Umbilical cord (tissue), 2 donors: Measurements from ENCODE around the gene ALKBH1. TPM values are rescaled to one million over a fixed set of nuclear protein-coding genes. Genes with fewer than 3 reads are reported as not detected.
"Not testable (repeated sequence)": the region's sequence is repeated elsewhere in the genome, so short reads cannot be mapped to it uniquely, and the experiment has no call there.

Experiments used
- DNase-seq: peaks from one replicate; pipeline ENCODE4 v3.0.0-alpha.2; 2015; ENCODE audit warnings: low spot score
- total RNA-seq: library from RNA; depleted of rRNA; stranded (reverse); fragments of >200 nt; gene quantifications from one replicate; pipeline ENCODE4 v1.2.3, GENCODE V29; 2014; ENCODE audit warnings: low replicate concordance; ENCODE audit not compliant: insufficient read depth

The ALKBH1 gene
- total RNA-seq, 1 donor from 2014 or later = 8.7 TPM

GRCh38 chr14:77674931-77675330, 32.9 kb downstream of the ALKBH1 start:
- DNase-seq = no peak

GRCh38 chr14:77673193-77673592, 34.6 kb downstream of the ALKBH1 start:
- DNase-seq = no peak

GRCh38 chr14:77667331-77667730, 40.5 kb downstream of the ALKBH1 start:
- DNase-seq = no peak

- DNase-seq = no peak
These were observed 44.5 kb downstream of the ALKBH1 start for GRCh38 chr14:77663293-77663692.

GRCh38 chr14:77661562-77661961, 46.3 kb downstream of the ALKBH1 start:
- not testable (repeated sequence) for DNase-seq

GRCh38 chr14:77660754-77661153, 47.1 kb downstream of the ALKBH1 start:
- DNase-seq = no peak

GRCh38 chr14:77659831-77660230, 48.0 kb downstream of the ALKBH1 start:
- no peak for DNase-seq

- no peak for DNase-seq
These were observed 50.5 kb downstream of the ALKBH1 start for GRCh38 chr14:77657280-77657679.

- DNase-seq = no peak
These were observed 53.8 kb downstream of the ALKBH1 start for GRCh38 chr14:77654001-77654441.

- no peak for DNase-seq
These were observed 58.5 kb downstream of the ALKBH1 start for GRCh38 chr14:77649326-77649725.

- DNase-seq = no peak
These were observed 59.2 kb downstream of the ALKBH1 start for GRCh38 chr14:77648520-77649200.

- no peak for DNase-seq
These were observed 60.0 kb downstream of the ALKBH1 start for GRCh38 chr14:77647853-77648252.

- DNase-seq = no peak
These were observed 60.9 kb downstream of the ALKBH1 start for GRCh38 chr14:77646907-77647306.

GRCh38 chr14:77645520-77646230, 62.1 kb downstream of the ALKBH1 start:
- DNase-seq = no peak

- no peak for DNase-seq
These were observed 65.4 kb downstream of the ALKBH1 start for GRCh38 chr14:77642407-77642806.

- DNase-seq = peak; percentile 82
These were observed 66.1 kb downstream of the ALKBH1 start for GRCh38 chr14:77641534-77642341.

GRCh38 chr14:77640756-77641533, 66.9 kb downstream of the ALKBH1 start:
- DNase-seq = peak; percentile 72

- DNase-seq = peak; percentile 64
These were observed 69.1 kb downstream of the ALKBH1 start for GRCh38 chr14:77638771-77639171.

- DNase-seq = not testable (repeated sequence)
These were observed 72.0 kb downstream of the ALKBH1 start for GRCh38 chr14:77635869-77636268.

- DNase-seq = not testable (repeated sequence)
These were observed 72.4 kb downstream of the ALKBH1 start for GRCh38 chr14:77635466-77635865.

GRCh38 chr14:77630111-77630510, 77.7 kb downstream of the ALKBH1 start:
- DNase-seq = no peak
